HCT116 (cell line): ENCODE data around the gene SLC4A2.

Source experiments
- POLR2A ChIP-seq: IDR thresholded peaks from 2 replicates; pipeline ENCODE4 v1.7.0; 2011; ENCODE audit warnings: borderline replicate concordance; ENCODE audit not compliant: insufficient read depth, insufficient read length; ENCODE audit errors: extremely low read depth
- YY1 ChIP-seq: IDR thresholded peaks from 2 replicates; pipeline ENCODE4 v1.6.1; 2011; ENCODE audit warnings: low read length, low read depth, moderate library complexity, mild to moderate bottlenecking; ENCODE audit not compliant: insufficient replicate concordance; ENCODE audit errors: extremely low read depth
- TF ChIP-seq, protein P1 (sequence below): IDR thresholded peaks from 2 replicates; pipeline ENCODE4 v1.6.1; 2012
- TF ChIP-seq, protein P2 (sequence below), 3 experiments: fragments of 200-600 bp in 1 of 3; sonication (generic) in 1 of 3; IDR thresholded peaks in 2 of 3; conservative IDR thresholded peaks in 1 of 3; 2 replicates each; pipeline ENCODE4 v1.5.1; 2012 to 2017; ENCODE audit warnings: low read depth in 2 of 3, low read length in 2 of 3, antibody characterized with exemption in 1 of 3, borderline replicate concordance in 1 of 3, control low read depth in 1 of 3, mild to moderate bottlenecking in 1 of 3, mixed read lengths in 1 of 3, mixed run types in 1 of 3, moderate library complexity in 1 of 3; ENCODE audit not compliant: insufficient read depth in 1 of 3

DNA sequence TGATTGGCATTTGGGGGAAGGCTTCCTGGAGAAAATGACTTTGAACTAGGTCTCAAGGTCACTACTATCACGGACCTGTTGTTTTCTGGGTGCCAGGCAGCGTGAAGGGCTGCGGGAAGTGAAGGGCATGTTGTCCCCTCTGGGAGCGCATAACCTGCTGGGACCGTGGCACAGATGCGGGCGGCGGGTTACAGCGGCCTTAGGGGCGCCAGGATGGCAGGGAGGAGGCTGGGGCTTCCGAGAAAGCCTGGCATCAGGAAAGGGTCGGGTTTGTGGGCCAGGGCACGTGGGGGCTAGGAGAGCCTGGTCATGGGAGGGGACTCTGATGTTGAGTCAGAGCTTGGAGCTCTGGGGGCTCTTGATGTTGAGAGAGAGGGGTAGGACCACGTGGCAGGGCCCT is 6.1 kb downstream of the SLC4A2 start:
- TF ChIP-seq, protein P1, sequence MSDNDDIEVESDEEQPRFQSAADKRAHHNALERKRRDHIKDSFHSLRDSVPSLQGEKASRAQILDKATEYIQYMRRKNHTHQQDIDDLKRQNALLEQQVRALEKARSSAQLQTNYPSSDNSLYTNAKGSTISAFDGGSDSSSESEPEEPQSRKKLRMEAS, result no peak
- TF ChIP-seq, protein P2, sequence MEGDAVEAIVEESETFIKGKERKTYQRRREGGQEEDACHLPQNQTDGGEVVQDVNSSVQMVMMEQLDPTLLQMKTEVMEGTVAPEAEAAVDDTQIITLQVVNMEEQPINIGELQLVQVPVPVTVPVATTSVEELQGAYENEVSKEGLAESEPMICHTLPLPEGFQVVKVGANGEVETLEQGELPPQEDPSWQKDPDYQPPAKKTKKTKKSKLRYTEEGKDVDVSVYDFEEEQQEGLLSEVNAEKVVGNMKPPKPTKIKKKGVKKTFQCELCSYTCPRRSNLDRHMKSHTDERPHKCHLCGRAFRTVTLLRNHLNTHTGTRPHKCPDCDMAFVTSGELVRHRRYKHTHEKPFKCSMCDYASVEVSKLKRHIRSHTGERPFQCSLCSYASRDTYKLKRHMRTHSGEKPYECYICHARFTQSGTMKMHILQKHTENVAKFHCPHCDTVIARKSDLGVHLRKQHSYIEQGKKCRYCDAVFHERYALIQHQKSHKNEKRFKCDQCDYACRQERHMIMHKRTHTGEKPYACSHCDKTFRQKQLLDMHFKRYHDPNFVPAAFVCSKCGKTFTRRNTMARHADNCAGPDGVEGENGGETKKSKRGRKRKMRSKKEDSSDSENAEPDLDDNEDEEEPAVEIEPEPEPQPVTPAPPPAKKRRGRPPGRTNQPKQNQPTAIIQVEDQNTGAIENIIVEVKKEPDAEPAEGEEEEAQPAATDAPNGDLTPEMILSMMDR (IDR thresholded peaks at IDR 0.05 in 2 of 3, conservative IDR thresholded peaks at IDR 0.05 in 1 of 3; ENCODE audit: borderline replicate concordance in 1 of 3, insufficient read depth in 1 of 3, low read depth in 2 of 3, low read length in 2 of 3), result no peak
- no peak for TF ChIP-seq YY1
- no peak for TF ChIP-seq POLR2A
